HTERT RPE-1 (cell line): ENCODE measurements around the gene RPTOR.

Experiments
- in situ Hi-C: fragments of 300-500 bp; cut with MboI; formaldehyde crosslinking; loops from 4 replicates; pipeline ENCODE4 v1.14.3; 2020; ENCODE audit warnings: low sequenced_read_pairs

The RPTOR gene

DNA sequence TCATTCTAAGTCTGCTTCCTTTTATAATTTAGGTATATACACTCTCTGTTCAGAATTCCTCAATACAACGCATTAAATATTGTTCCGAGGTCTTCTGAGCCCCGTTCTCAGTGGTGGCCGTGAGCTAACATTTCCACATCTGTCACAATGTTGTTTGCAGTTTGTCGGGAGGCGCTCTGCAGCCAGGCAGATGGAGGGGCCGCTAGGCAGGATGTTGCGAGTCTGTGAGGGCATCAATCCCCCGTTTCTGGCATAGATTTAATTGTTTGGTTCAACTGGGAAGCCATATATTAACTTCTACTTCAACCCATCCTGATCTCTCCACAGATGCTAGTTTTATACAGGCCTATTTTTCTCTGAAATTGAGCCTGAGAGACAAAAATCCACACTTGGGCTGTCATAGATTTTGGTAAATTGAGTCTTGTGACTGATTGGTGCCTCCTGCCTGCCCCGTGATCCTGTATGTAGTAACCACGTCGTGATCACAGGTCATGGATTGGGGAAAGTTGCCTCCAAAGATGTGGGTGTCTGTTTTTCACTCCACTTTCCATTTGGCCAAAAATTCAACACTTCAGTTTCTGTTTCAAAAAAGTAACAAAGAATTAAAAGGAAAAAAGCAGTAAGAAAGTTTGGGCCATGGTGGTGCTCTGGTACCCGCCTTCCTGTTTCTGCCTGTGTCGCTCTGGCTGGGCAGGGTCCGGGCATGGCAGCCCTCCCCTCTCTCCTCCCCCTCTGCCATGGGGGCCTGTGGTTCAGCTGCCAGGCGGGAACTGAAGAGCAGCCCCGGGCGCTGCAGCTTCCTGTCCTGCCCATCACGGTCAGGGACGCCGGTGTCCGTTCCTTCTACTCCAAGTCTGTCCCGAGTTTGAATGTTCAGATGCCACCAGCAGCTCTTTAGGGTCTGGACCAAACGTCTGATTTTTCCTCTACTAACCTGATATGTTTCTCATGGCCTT is 41.5 kb downstream of the RPTOR start:
- in situ Hi-C loops, result no loop called here

DNA sequence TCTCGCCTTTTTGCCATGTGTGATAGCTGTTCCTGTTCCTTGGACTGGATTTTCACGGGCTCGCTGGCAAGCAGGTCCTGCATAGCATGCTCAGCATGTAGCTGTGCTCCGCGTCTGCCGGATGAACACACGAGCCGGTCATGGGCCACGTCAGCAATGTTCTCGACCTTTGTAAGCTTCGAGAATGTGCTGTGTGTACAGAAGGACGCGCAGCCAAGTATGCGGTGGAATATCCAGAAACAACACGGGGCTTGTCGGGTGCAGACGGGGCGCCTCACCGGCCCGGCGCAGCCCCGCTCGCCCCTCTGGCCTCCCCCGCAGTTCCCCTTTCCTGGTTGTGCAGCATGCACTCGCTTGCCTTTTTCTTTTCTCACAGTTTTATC is 42.2 kb downstream of the RPTOR start:
- in situ Hi-C loops, result no loop called here

DNA sequence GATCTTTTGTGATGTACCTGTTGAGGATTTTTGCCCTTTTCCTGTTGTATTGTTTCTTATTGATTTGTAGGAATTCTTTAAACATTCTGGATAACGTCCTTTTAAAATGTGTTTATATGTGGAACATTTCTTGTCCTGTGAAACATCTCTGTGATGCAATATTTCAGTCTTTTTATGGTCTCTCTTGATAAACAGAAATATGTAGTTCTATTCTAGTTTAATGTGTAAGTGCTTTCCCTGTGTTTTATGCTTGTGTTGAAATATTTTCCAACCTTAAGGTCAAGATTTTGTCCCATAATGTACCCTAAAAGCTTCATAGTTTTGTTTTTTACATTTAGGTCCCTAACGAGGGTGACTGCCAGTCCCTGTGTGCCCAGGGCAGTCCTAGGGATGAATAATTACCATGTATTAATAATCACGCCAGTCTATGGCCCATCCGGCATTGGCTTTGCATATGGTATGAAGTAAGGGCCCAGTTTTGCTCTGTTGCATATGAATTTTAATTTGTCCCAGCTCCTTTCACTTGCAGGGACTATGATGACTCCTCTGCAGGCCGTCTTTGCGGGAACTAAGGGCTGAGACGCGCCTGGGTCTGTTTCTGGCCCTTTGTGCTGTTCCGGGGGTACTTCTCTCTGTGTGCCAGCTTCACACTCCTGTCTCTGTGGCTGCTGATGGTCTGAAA is 44.2 kb downstream of the RPTOR start:
- in situ Hi-C loops, result no loop called here

DNA sequence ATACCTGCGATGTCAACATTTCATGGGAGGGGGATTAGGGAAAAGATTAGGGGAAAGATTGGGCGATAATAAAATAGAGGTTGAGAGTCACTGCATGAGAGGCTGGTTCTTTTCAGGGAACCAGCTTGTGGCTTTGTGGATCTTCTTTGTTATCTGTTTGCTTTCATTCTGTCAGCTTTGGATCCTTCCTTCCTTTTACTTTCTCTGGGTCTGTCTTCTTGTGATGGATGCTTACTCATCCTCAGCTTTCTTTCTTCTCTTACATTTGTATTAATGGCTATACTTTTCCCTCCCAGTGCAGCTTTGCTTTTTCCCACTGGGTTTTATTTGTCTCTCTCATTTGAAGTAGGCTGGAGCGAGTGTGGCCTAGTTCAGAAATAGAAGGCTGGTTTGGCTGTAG is 47.1 kb downstream of the RPTOR start:
- in situ Hi-C loops, result no loop called here

DNA sequence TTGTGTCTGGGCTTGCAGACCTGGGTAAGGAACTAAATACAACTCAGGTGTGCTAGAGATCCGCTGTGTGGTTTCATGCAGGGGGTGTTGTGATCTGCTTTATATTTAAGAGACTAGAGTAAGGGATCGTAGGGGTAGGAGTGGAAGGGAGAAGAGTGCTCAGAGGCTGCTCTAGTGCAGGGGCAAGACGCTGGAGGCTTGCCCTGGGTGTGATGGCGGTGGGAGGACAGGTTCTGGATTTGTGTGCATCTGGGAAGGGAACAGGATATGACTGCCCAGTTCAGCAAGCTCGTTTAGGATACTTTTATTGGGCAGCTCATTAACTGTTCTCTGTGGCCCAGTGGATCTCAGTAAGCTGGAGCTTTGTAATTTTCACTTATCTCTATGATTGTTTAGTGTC is 47.6 kb downstream of the RPTOR start:
- in situ Hi-C loops, result no loop called here

DNA sequence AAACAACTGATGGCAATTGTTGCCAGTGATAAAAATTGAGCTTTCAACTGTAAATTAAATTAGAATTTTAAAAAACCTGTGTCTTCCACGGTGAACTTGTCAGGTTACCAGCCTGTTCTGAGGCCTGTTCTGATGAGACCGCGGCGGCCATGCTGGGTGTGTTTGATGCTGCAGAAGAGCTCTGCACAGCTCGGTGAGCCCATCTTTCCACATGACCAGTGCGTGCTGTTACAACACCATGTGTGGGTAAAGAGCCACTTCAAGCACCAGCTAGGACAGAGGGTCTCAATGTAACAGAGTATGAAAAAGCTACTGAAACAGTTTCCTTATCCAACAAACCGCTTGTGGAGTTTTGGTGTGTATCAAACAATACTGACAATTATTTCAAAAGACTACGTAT is 48.5 kb downstream of the RPTOR start:
- in situ Hi-C loops, result no loop called here

DNA sequence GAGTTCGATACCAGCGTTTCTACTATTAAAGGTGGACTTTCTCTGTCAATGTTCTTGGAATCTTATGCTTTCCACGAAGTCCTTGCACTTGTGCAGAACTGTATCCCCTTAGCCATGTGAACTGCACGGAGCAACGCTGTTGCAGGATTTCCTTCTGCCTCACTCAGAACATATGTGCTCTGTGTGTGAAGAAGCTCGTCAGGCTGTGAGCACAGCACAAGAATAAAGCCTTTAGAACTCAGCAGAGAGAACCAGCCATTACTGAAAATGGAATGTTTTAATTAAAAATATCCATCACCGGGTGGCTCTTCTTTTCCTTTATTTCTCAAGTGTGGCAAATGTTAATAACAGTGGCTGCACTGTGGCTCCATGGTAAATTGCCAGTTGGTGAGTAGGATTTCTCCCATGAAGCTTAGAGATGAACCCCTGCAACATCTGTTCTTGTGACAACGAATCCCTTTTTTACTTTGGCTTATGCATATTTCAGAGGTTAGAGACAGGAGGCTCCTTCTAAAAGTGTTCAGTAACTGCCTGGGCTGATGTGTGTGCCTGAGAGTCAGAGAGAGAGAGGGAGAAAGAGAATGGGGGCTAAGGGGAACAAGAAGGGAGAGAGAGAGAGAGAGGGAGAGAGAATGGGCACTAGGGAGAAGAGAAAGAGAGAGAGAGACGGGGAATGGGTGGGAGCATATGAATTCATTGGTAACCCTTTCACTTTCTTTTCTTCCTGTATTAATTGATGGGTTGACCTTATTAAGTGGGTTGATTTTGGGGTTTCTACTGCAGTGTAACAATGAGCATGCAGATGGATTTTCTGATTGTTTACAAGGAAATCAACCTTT is 50.0 kb downstream of the RPTOR start:
- in situ Hi-C loops, result no loop called here

DNA sequence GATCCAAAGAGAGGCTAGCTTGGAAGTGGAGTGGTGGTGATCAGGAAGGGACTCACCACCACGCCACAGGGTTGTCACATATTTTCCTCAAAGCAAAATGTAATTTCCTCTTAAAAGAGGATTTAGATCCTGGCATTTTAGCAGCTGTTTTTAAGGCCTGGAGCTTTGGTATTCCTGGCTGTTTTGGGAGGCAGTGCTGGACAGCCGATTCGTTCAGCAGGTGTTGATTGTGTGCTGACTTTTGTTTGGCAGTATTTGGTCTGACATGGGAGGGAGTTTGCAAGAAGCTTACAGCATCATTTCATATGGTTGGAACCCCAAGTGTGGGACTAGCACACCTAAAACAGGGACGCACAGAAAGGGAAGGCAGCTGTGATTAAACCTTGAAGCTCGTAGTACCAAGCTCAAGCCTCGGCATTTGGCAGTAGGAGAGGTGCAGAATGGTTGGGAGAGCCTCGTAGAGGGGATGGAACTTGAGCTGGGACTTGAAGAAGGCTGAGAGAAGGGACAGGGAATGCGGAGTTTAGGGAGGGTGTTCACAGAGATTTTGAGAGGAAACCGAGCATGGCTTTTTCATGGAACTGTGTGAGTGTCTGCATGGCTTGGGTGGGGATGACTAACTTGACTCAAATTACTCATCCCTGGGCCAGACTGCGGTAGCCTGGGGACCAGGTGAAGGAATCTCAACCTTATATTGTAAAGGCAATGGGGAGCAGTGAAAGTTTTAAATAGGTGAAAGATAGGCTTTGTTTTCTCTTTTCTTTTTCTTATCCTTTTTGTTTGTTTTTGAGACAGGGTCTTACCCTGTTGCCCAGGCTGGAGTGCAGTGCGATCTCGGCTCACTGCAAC is 52.3 kb downstream of the RPTOR start:
- in situ Hi-C loops, result no loop called here

DNA sequence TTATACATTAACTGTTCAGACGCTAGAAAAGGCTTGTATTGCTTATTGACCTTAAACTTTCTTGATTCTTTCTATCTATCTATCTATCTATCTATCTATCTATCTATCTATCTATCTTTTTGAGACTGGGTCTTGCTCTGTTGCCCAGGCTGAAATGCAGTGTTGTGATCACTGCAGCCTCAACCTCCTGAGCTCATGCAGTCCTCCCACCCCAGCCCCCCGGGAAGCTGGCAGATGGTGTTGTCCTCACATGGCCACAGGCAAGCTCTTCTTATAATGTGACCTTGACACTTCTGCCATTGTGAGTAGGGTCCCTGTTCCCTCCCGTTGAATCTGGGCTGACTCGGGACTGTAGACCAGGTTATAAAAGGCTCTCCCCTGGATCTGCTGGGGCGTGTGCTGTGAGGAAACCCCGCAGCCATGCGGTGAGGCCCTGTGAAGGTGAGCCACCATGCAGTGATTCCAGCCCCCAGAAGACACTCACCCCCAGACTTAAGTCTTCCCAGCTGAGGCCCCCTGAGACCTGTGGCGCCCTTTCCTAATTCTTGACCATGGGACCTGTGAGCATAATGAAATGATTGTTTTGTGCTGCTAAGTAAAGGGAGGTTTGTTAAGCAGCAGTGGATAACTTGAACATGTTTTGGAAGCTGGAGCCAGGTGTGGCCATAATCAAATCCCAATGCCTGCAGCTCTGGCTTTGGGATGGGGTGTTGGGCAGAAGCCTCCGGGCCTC is 54.3 kb downstream of the RPTOR start:
- in situ Hi-C loops, result no loop called here

DNA sequence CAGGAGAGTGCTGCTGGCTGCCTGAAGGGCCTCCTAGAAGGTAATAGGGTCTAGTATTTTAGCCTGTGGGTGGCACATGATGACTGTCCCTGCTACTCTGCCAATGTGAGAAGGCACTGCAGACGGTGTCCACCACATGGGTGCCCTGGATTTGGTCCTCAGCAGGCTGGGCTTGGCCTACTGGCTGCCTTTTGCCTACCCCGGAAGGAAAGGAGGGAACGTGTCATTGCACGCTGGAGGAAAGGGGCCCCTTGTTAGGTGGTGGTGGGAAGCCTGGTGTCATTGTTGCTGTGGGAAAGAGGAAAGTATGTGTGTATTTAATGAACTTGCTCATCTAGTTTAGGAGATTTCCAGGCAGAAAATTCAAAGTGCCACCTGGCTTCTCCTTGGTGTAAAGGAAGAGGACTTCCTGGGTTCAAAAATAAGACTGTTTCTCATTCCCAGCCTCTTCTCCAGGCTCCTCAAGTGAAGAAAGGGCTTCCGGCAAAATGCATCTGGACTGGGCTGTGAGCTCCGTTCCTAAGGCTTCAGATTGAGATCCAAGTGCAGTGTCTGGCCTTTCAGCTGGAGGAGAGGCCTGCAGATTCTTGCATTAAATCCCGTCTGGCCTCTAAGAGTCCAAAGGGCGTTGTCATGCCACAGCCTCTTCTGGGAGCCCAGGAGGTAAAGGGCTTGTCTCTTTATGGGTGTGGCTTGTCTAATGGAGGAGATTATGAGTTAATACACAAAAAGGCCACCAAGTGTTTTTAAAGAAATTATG is 55.1 kb downstream of the RPTOR start:
- in situ Hi-C loops, result no loop called here

DNA sequence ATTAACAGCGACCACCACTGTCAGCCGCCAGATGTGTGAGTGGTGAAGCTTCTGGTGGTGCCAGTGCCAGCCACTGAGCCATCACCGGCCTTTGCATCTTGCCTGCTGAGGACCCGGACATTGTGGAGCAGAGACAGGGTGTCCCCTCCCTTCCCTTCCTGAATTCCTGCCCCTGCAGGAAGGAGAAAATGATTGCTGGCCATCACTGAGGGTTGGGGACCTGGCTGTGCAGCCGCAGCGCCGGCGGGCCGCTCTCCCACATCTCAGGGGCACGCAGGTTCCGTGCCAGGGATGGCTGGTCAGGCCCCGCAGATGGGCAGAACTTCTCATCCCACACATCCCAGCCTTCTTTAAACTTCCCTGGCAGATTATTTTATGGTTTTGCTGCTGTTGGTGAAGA is 56.5 kb downstream of the RPTOR start:
- in situ Hi-C loops, result no loop called here

DNA sequence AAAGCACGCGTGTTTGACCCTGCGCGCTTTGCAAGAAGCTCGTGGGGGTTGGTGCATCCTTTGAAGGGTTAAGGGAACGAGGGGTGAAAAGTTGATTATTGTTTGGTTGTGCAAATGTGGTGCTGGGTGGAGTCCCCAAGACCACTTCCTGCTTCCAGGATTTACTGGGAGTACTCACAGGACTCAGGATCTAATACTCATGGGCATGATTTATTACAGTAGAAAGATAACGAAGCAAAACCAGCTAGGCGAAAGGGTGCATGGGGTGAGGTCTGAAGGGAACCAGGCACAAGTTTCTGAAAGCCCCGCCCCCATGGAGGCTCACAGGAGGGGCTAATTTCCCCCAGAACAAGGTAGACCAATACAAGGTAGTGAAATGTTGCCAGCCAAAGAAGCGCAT is 58.8 kb downstream of the RPTOR start:
- in situ Hi-C loops, result no loop called here

DNA sequence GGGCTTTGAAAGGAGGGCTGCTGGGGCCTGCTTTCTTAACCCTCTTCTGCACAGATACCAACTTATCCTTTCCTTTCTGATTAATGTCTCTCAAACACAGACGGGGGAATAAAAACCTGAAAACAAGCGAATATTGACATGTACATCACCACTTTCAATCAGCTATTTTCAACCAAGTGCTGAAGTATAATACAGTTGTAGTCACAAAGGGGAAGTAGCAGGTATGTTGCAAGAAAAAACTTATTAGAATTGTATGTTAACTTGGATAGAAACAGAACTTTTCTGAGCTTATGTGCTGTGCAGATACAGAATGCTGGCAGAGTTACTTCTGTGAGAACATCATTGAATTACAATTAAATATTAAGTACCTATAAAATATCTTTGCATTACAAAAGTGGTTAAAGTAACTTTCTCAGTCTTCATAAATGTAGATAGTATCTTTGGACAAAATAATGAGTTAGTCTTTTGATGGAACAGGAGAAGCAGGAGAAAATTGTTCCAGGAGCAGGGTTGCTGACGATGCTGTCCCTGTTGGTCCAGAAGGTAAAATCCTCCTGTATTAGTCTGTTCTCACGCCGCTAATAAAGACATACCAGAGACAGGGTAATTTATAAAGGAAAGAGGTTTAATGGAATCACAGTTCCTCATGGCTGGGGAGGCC is 59.5 kb downstream of the RPTOR start:
- in situ Hi-C loops, result no loop called here

DNA sequence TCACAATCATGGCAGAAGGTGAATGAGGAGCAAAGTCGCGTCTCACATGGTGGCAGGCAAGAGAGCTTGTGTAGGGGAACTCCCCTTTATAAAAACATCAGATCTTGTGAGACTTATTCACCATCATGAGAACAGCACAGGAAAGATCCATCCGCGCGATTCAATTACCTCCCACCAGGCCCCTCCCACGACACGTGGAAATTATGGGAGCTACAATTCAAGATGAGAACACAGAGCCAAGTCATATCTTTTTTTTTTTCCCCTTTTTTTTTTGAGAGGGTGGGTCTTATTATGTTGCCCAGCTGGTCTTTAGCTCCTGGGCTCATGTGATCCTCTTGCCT is 60.0 kb downstream of the RPTOR start:
- in situ Hi-C loops, result no loop called here

DNA sequence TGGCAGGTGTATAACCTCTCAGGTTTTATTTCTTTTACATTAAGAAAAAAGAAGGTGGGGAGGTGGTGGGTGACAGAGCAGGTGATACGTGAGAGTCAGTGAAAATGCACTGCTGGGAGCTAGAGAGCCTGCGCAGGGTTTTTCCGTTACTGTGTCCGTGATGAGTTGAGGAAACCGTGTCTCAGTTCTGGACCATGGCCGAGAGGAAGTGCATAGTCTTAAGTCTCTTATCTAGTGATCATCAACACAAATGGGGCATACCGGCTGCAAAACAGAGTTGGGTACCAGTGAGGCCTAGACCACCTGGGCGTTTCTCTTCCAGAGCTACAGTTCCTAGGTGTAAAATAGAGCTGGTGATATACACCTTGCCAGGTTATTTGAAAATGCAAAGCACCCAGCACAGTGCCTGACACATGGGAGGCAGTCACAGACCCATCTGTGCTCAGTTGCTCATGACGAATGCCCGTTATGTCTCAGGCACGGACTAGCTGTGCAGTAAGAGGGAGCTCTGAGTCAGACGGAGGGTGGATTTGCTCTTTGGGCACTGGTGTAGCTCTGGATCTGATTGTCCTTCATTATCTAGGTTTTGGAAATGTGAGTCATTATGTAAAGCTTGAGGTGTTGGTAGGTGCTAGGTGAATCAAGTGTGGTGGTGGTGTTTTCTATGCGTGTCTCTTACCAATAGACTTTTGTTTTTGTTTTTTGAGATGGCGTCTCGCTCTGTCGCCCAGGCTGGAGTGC is 60.9 kb downstream of the RPTOR start:
- in situ Hi-C loops, result no loop called here

DNA sequence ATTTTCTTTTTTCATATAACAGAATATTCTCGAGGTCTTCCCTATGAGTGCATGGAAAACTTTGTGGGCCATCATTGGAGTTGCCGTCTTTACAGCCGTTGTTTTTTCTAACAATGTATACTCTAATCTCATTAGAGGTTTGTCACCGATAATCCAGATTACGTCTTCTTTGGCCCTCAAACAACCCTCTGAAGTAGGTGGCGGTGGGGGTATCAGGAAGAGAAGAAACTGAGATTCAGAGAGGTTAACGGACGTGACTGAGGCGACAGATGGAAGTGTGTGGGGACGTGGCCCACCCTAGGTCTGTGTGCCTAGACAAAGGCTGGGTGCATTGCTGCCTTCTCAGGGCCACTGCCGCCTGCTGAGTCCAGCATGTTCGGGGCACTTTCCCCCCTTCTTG is 63.7 kb downstream of the RPTOR start:
- in situ Hi-C loops, result no loop called here

DNA sequence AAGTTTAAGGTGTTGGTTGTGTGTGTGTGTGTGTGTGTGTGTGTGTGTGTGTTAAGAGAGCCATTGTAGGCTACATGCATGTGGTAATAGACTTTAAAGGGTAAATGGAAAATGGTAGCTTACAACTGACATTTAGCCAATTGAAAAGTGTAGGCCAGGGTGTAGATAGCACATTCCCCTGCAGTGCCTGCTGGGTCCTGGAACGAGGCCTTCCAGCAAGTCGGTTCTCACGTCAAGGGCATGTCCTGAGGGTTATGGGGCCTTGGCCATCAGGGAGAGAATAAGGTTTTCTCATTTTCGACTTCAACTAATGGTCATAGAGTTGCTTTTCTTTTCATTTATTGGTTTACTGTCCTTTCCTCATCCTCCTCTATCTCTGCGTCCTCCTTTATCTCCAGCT is 65.1 kb downstream of the RPTOR start:
- in situ Hi-C loops, result no loop called here

DNA sequence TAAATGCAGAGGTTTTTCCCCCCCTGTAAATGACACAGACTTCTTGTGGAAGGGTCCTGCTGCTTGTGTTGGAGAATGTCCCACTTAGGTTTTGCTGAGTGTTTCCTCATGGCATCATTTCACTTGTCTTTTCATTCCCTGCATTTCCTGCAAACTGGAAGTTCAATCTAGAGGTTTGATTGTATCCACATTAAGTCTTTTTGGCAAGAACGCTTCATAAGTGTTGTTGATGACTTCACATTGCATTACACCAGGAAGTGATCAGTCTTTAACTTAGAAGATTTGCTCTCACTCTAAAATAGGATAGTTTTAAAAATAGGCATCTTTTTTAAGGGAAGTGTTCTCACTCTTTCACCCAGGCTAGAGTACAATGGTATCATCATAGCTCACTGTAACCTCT is 67.2 kb downstream of the RPTOR start:
- in situ Hi-C loops, result no loop called here
